ENCODE data around the gene DCUN1D2. TPM values are rescaled to one million over a fixed set of nuclear protein-coding genes. Genes with fewer than 3 reads are reported as not detected.

DCUN1D2 gene
- total RNA-seq, 1 donor from 2014 or later: 10.0 TPM

- no peak for DNase-seq
Measured at GRCh38 chr13:113518076-113518803, 27.7 kb upstream of the DCUN1D2 start.

GRCh38 chr13:113514847-113515246, 24.3 kb upstream of the DCUN1D2 start:
- no peak for DNase-seq

- no peak for DNase-seq
Measured at GRCh38 chr13:113513761-113514160, 23.2 kb upstream of the DCUN1D2 start.

GRCh38 chr13:113511361-113511760, 20.9 kb upstream of the DCUN1D2 start:
- DNase-seq: no peak

- no peak for DNase-seq
Measured at GRCh38 chr13:113510871-113511270, 20.4 kb upstream of the DCUN1D2 start.

- no peak for DNase-seq
Measured at GRCh38 chr13:113509989-113510388, 19.5 kb upstream of the DCUN1D2 start.

GRCh38 chr13:113508521-113509254, 18.2 kb upstream of the DCUN1D2 start:
- DNase-seq: no peak

GRCh38 chr13:113507505-113508345, 17.2 kb upstream of the DCUN1D2 start:
- no peak for DNase-seq

- DNase-seq: no peak
Measured at GRCh38 chr13:113506871-113507388, 16.4 kb upstream of the DCUN1D2 start.

GRCh38 chr13:113506025-113506685, 15.6 kb upstream of the DCUN1D2 start:
- DNase-seq: no peak

- DNase-seq: no peak
Measured at GRCh38 chr13:113502686-113503085, 12.2 kb upstream of the DCUN1D2 start.

- no peak for DNase-seq
Measured at GRCh38 chr13:113500530-113501265, 10.2 kb upstream of the DCUN1D2 start.

- no peak for DNase-seq
Measured at GRCh38 chr13:113499936-113500335, 9.4 kb upstream of the DCUN1D2 start.

GRCh38 chr13:113498905-113499304, 8.4 kb upstream of the DCUN1D2 start:
- no peak for DNase-seq

GRCh38 chr13:113497217-113497616, 6.7 kb upstream of the DCUN1D2 start:
- no peak for DNase-seq

- no peak for DNase-seq
Measured at GRCh38 chr13:113495494-113496210, 5.1 kb upstream of the DCUN1D2 start.

- peak; percentile 95 for DNase-seq
Measured at GRCh38 chr13:113493315-113493951, 2.9 kb upstream of the DCUN1D2 start.

GRCh38 chr13:113491982-113492381, 1.5 kb upstream of the DCUN1D2 start:
- DNase-seq: no peak

- DNase-seq: peak; percentile 59
Measured at GRCh38 chr13:113491418-113491883, 940 bp upstream of the DCUN1D2 start.
